KOPT-K1 (cell line): Measurements from ENCODE around the gene HAUS3.
"Not testable (repeated sequence)": the region's sequence is repeated elsewhere in the genome, so short reads cannot be mapped to it uniquely, and the experiment has no call there.

Experiments
- H3K27ac ChIP-seq: fragments of 200-600 bp; sonication (generic); 2 replicates; pipeline ENCODE4 v1.5.1; 2016; ENCODE audit warnings: antibody characterized with exemption, mild to moderate bottlenecking, low read depth, low read length; ENCODE audit not compliant: poor library complexity, severe bottlenecking
- H3K36me3 ChIP-seq: fragments of 200-600 bp; sonication (generic); 2 replicates; pipeline ENCODE4 v1.5.1; 2017; ENCODE audit warnings: antibody characterized with exemption, mild to moderate bottlenecking, low read length, moderate library complexity; ENCODE audit not compliant: insufficient read depth
- H3K9me3 ChIP-seq: fragments of 200-600 bp; sonication (generic); 2 replicates; pipeline ENCODE4 v1.5.1; 2017; ENCODE audit warnings: antibody characterized with exemption, low read length, mild to moderate bottlenecking; ENCODE audit not compliant: insufficient read depth, poor library complexity, severe bottlenecking

The HAUS3 gene

GRCh38 chr4:2281575-2282343, 39.8 kb upstream of the HAUS3 start:
- H3K9me3 ChIP-seq, result no peaks in the 10 kb centered on the region
- H3K27ac ChIP-seq, result peak overlapping the region; percentile 100
- no peaks in the 10 kb centered on the region for H3K36me3 ChIP-seq

DNA sequence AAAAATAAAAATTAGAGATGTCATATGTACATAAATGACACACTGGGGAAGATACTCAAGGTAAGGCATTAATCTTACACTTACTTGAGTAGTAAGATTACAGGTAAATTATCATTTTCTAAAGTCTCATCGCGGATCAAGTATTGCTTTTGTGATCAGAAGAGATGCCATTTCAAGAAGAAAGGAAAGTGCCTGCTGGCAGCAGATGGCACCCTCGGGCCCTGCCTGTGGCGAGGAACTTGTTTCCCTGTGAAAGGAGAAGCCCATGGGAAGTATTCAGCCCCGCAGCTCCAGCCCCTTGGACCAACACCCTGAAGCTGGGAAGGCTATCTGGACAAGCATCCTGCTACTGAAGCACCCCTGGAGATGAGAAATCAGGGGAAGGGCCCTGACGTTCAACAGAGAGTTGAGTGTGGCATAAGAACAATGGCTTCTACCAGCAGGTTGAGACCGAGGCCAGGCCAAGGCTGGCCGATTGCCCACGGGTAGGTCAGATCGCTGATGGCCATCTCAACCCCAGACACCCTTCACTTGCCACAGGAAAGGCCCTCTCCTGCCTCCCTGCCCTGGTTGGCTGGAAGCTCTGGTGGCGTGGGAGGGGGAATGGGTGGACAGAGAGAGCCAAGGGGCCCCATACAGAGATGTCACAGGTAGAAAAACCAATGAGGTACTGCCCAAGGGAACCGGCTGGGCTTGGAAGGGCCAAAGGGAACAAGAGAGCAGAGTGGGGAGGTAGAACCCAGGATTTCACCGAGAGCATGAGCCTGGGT, 38.8 kb upstream of the HAUS3 start:
- H3K27ac ChIP-seq, result peak overlapping the region; percentile 100
- no peaks in the 10 kb centered on the region for H3K36me3 ChIP-seq

GRCh38 chr4:2277956-2278355, 36.0 kb upstream of the HAUS3 start:
- H3K9me3 ChIP-seq, result no peaks in the 10 kb centered on the region
- no peaks in the 10 kb centered on the region for H3K36me3 ChIP-seq
- no peak overlapping the region for H3K27ac ChIP-seq

More for the DNA sequence above, 38.8 kb upstream of the HAUS3 start:
- H3K9me3 ChIP-seq, result no peaks in the 10 kb centered on the region

DNA sequence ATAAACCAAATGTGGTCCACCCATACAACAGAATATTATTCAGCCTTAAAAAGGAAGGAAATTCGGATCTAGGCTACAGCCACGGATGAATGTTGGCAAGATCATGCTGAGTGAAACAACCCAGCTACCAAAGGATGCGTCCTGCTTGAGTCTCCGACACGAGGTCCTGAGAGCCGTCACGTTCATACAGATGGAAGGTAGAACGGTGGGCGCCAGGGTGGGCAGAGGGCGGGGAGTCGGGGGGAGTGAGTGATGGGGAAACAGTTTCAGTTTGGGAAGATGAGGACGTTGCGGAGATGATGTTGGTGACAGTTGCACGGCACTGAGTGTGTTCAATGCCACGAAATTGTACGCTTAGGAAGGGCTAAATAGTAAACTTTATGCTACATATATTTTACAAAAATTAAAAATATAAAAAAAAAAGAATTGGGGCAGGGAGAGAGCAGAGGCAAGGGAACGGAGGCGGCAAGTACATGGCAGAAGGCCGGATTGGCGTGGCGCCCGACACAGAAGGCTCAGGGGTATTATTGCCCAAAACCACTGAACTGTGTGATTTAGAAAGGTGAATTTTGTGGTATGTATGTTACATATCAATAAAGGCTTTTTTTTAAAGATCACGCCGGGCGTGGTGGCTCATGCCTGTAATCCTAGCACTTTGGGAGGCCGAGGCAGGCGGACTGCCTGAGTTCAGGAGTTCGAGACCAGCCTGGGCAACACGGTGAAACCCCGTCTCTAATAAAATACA, 34.8 kb upstream of the HAUS3 start:
- Histone ChIP-seq H3K27ac (no peak overlapping the region), H3K9me3 (no peaks in the 10 kb centered on the region), H3K36me3 (no peaks in the 10 kb centered on the region)

DNA sequence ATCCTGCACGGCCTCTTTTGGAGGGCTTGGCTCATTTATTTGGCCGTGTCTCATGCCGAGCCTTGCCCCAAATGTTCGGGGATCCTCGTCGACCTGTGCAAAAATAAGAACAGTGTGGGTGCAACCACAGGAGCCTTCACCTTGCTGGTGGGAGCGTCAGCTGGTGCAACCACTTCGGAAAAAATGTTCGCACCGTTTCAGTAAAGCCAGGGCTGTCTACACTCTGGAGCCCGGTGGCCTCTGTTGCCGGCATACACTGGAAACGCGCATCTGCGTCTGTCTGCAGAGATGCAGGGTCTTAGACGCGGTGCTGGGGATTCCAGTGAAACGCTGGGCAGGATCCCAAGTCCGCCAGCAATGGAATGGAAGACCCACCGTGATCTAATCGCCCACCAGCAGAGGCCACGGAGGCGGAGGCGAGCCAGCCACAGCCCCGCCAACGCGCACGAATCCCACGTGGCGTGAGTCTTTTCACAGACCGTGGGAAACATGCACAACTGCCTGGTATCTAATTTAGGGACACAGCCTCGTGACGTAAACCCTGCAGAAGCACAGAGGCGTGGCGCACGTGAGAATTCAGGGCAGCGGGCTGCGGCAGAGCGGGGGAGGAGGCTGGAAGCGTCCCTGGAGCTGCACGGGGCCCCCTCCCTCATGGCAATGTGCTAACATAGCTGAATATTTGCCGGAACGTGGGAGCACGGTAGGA, 33.8 kb upstream of the HAUS3 start:
- Histone ChIP-seq H3K27ac (no peak overlapping the region), H3K9me3 (no peaks in the 10 kb centered on the region), H3K36me3 (no peaks in the 10 kb centered on the region)

DNA sequence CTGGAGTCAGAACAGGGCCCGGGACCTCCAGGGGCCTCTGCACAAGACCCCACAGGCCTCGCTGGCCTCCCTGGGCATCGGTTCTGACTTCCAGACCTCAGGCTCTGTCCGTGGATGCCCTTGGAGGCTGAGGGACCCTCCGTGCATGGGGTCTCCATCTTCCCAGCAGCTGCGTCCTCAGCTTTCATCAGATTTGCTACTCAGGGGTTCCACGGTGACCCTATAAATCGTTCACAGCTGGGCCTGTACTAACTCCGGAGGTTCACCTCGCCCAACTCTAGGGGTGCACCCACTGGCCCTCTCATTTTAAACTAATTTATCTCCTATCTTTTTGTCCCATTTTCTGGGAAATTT, 33.1 kb upstream of the HAUS3 start:
- not testable (repeated sequence) for H3K27ac ChIP-seq, H3K9me3 ChIP-seq, H3K36me3 ChIP-seq

- no peaks in the 10 kb centered on the region for H3K9me3 ChIP-seq
- H3K27ac ChIP-seq, result no peak overlapping the region
- no peaks in the 10 kb centered on the region for H3K36me3 ChIP-seq
Measured at GRCh38 chr4:2274320-2275043, 32.6 kb upstream of the HAUS3 start.

GRCh38 chr4:2273657-2274319, 31.9 kb upstream of the HAUS3 start:
- Histone ChIP-seq H3K27ac (no peak overlapping the region), H3K9me3 (no peaks in the 10 kb centered on the region), H3K36me3 (no peaks in the 10 kb centered on the region)

DNA sequence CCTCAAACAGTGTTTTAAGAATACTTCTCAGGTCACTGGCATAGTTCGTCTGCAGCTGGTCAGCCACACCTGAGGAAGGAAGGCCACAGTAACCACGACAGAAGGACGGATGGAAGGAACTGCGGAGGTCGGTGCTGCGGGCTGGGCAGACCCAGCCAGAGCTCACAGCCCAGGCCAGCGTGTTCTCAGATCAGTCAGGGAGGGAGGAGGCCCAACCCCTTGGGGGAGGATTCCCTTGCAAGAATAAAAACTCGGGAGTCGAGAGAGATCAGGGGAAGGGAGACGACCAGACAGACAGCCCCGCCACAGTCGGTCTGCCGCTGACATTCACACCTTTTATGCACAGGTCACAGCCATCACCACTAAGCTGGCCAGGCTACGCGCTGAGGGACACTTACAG, 31.3 kb upstream of the HAUS3 start:
- Histone ChIP-seq H3K36me3 (no peaks in the 10 kb centered on the region), H3K9me3 (no peaks in the 10 kb centered on the region), H3K27ac (no peak overlapping the region)

DNA sequence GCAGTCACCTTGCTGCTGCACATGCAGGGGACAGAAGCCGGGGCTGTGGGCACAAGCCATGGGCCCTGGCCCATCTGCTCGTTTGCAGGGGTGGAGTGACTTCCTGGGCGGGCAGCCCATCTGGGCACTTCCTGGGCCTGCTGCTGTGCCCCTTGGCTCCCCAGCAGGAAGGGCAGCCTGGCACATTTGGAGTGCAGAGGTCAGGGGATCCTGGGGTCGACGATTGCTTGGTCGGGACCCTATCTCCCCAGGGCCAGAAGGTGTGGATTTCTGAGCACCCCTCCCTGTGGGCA, 30.9 kb upstream of the HAUS3 start:
- H3K9me3 ChIP-seq, result no peaks in the 10 kb centered on the region
- H3K36me3 ChIP-seq, result no peaks in the 10 kb centered on the region
- no peak overlapping the region for H3K27ac ChIP-seq

GRCh38 chr4:2272026-2272827, 30.3 kb upstream of the HAUS3 start:
- no peaks in the 10 kb centered on the region for H3K36me3 ChIP-seq
- no peaks in the 10 kb centered on the region for H3K9me3 ChIP-seq
- no peak overlapping the region for H3K27ac ChIP-seq

DNA sequence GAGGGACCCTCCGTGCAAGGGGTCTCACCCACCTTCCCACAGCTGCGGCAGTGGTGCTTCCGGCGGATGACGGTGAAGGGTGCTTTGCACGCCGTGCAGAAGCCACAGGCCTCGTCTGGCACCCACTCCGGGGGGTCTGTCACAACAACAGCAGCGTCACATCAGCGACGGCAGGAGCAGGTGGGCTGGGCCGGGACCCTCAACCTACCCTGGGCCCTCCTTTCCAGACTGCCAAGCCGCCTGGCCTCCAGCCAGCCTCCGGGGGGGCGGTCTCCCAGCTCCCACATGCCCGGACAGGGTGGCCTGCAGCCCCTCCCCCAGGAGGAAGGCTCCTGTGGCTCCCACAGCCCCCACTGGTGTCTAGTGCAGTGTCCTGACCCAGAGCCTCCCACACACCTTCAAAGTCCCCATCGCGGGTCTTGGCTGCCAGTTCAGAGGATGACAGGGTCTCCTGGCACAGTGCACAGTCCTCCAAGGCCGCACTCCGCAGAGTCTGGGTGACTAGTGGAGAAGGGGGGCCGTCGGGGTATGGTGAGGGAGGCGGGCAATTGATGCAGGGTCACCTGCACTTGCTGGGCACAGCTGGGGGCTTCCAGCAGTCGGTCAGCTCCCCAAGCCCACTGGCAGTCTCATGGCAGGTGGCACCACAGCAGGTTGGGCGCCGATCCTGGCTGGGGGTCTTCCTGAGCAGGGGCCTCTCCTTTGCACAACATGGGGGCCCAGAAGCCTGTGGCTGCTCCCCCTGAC, 29.5 kb upstream of the HAUS3 start:
- Histone ChIP-seq H3K9me3 (no peaks in the 10 kb centered on the region), H3K27ac (no peak overlapping the region), H3K36me3 (no peaks in the 10 kb centered on the region)
